ENCODE data around the gene IRAK1. TPM values are rescaled to one million over a fixed set of nuclear protein-coding genes. Genes with fewer than 3 reads are reported as not detected.

Gene IRAK1
- total and polyA plus RNA-seq, 9 of the 15 experiments (the other 6 are each of a cell fraction or from before 2014, with no cell fraction given): 11.6 to 261 (median 91.6) TPM

GRCh38 chrX:154050113-154050495 is 30.4 kb upstream of the IRAK1 start:
- in situ Hi-C loops (cut with MboI) (no loop called here), intact Hi-C loops (cut with micrococcal nuclease) (no loop called here)
- no peak overlapping the region for H3K27ac ChIP-seq (ENCODE audit: extremely low read depth, low read depth, low read length)
- no peak overlapping the region for H3K4me2 ChIP-seq (ENCODE audit: insufficient read depth, low read length)
- H3K36me3 ChIP-seq (ENCODE audit: control insufficient read depth, insufficient read depth, low read length): peaks cover 67% of the 10 kb centered on the region; the same call in 2 of the 3 replicates
- BruUV-seq (replicated peaks): no TSS peak
- peaks cover 16% of the 10 kb centered on the region for H4K20me1 ChIP-seq (replicated peaks; ENCODE audit: control insufficient read depth, insufficient read depth, low read length)
- WGBS (ENCODE audit: insufficient coverage, low coverage, missing lambda C conversion rate): 79% methylated on average over 6 of the region's 7 CpGs
- H3K9ac ChIP-seq (ENCODE audit: insufficient read depth in 1 of 2, low read depth in 2 of 2, low read length in 2 of 2): peak overlapping the region in 1 of 2 experiments; percentile 50; a peak in 2 of 4 replicates
- no peak for ATAC-seq
- no peak for FAIRE-seq
- TF ChIP-seq KLF13 (tag; IDR thresholded peaks at IDR 0.05; ENCODE audit: borderline replicate concordance, low read depth): no peak
- TF ChIP-seq BRD9 (IDR thresholded peaks at IDR 0.05; ENCODE audit: low read depth, partially characterized antibody): no peak
- TF ChIP-seq DIDO1 (tag; IDR thresholded peaks at IDR 0.05; ENCODE audit: low read depth): no peak
- no peak for TF ChIP-seq KLF6 (CRISPR knock-in tag; IDR thresholded peaks at IDR 0.05; ENCODE audit: borderline replicate concordance)
- no peak for TF ChIP-seq ZNF3 (CRISPR knock-in tag; IDR thresholded peaks at IDR 0.05)
- no peak for TF ChIP-seq CBFA2T3 (IDR thresholded peaks at IDR 0.05)
- TF ChIP-seq ILK (tag; IDR thresholded peaks at IDR 0.05; ENCODE audit: borderline replicate concordance, low read depth): no peak
- no peak for TF ChIP-seq CTBP1 (IDR thresholded peaks at IDR 0.05; ENCODE audit: borderline replicate concordance)
- no peak for TF ChIP-seq SLC30A9 (CRISPR knock-in tag; IDR thresholded peaks at IDR 0.05)
- no peak for TF ChIP-seq LEF1 (IDR thresholded peaks at IDR 0.05)
- no peak for TF ChIP-seq ELF4 (CRISPR knock-in tag; IDR thresholded peaks at IDR 0.05)
- no peak for TF ChIP-seq XRCC4 (IDR thresholded peaks at IDR 0.05; ENCODE audit: extremely low read depth, insufficient read depth, insufficient read length)
- TF ChIP-seq ILF3 (IDR thresholded peaks at IDR 0.05; ENCODE audit: borderline replicate concordance): no peak
- no peak for TF ChIP-seq SMARCE1 (IDR thresholded peaks at IDR 0.05)
- TF ChIP-seq, protein P1, sequence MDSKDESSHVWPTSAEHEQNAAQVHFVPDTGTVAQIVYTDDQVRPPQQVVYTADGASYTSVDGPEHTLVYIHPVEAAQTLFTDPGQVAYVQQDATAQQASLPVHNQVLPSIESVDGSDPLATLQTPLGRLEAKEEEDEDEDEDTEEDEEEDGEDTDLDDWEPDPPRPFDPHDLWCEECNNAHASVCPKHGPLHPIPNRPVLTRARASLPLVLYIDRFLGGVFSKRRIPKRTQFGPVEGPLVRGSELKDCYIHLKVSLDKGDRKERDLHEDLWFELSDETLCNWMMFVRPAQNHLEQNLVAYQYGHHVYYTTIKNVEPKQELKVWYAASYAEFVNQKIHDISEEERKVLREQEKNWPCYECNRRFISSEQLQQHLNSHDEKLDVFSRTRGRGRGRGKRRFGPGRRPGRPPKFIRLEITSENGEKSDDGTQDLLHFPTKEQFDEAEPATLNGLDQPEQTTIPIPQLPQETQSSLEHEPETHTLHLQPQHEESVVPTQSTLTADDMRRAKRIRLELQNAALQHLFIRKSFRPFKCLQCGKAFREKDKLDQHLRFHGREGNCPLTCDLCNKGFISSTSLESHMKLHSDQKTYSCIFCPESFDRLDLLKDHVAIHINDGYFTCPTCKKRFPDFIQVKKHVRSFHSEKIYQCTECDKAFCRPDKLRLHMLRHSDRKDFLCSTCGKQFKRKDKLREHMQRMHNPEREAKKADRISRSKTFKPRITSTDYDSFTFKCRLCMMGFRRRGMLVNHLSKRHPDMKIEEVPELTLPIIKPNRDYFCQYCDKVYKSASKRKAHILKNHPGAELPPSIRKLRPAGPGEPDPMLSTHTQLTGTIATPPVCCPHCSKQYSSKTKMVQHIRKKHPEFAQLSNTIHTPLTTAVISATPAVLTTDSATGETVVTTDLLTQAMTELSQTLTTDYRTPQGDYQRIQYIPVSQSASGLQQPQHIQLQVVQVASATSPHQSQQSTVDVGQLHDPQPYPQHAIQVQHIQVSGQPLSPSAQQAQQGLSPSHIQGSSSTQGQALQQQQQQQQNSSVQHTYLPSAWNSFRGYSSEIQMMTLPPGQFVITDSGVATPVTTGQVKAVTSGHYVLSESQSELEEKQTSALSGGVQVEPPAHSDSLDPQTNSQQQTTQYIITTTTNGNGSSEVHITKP (IDR thresholded peaks at IDR 0.05; ENCODE audit: partially characterized antibody): no peak
- no peak for TF ChIP-seq MEF2A (IDR thresholded peaks at IDR 0.05; ENCODE audit: control insufficient read depth, low read depth, low read length)
- H3K4me3 ChIP-seq: no peak overlapping the region
- no peaks in the 10 kb centered on the region for H3K9me3 ChIP-seq (replicated peaks; ENCODE audit: control insufficient read depth, insufficient read depth, low read depth, low read length)
- no peak overlapping the region for H2AFZ ChIP-seq (ENCODE audit: low read depth, low read length)
- peaks cover 9 to 16% of the 10 kb centered on the region in 2 experiments; a peak in 3 of 5 replicates for H3K4me1 ChIP-seq (replicated peaks in 1 of 2; ENCODE audit: control insufficient read depth in 2 of 2, insufficient read depth in 2 of 2, low read length in 2 of 2)
- DNase-seq (ENCODE audit: extremely low read depth in 1 of 4, low spot score in 3 of 4): no peak
- POLR2A ChIA-PET: no interaction called here
- CTCF ChIA-PET (ENCODE audit: low intra/inter-chr PET ratio): no interaction called here
- no peaks in the 10 kb centered on the region for H3K27me3 ChIP-seq (ENCODE audit: control insufficient read depth in 2 of 2, insufficient read depth in 2 of 2, low read length in 2 of 2)
- peaks cover 4% of the 10 kb centered on the region for H3K9me1 ChIP-seq (ENCODE audit: control insufficient read depth, insufficient read depth, low read length)
- peaks cover 76% of the 10 kb centered on the region for H3K79me2 ChIP-seq (ENCODE audit: control insufficient read depth, insufficient read depth, low read length)
